Neural crest cell (in vitro differentiated cells): Measurements from ENCODE around the gene C12orf56. TPM values are rescaled to one million over a fixed set of nuclear protein-coding genes. Genes with fewer than 3 reads are reported as not detected.
"Not testable (repeated sequence)": the region's sequence is repeated elsewhere in the genome, so short reads cannot be mapped to it uniquely, and the experiment has no call there.

Experiments
- DNase-seq: peaks from one replicate; pipeline ENCODE4 v3.0.0; 2021; ENCODE audit warnings: low read depth, mixed read lengths, low spot score
- H3K27ac Mint-ChIP-seq: one replicate; pipeline ENCODE4 v1.8.0; 2021; ENCODE audit warnings: mild to moderate bottlenecking, mixed read lengths; ENCODE audit not compliant: unreplicated experiment
- H3K27me3 Mint-ChIP-seq: 2 replicates; pipeline ENCODE4 v1.8.0; 2021; ENCODE audit warnings: low read depth, mild to moderate bottlenecking, mixed read lengths
- H3K36me3 Mint-ChIP-seq: 2 replicates; pipeline ENCODE4 v1.8.0; 2021; ENCODE audit warnings: low read depth, mild to moderate bottlenecking, mixed read lengths
- H3K4me1 Mint-ChIP-seq: 2 replicates; pipeline ENCODE4 v1.8.0; 2021; ENCODE audit warnings: mixed read lengths
- H3K4me3 Mint-ChIP-seq: one replicate; pipeline ENCODE4 v1.8.0; 2021; ENCODE audit warnings: mild to moderate bottlenecking, mixed read lengths
- H3K9me3 Mint-ChIP-seq: 2 replicates; pipeline ENCODE4 v1.8.0; 2021; ENCODE audit warnings: mixed read lengths
- CTCF ChIP-seq: fragments of 200-600 bp; sonication (generic); conservative IDR thresholded peaks from 2 replicates; pipeline ENCODE4 v1.5.0; 2021; ENCODE audit warnings: antibody characterized with exemption, mild to moderate bottlenecking
- total RNA-seq: library from RNA; stranded (reverse); gene quantifications from 2 replicates; pipeline ENCODE4 v1.2.1, GENCODE V29; 2021

The C12orf56 gene
- total RNA-seq, 1 donor from 2014 or later: 0.51 TPM

- H3K4me3 Mint-ChIP-seq: no peak overlapping the region
- no peaks in the 10 kb centered on the region for H3K36me3 Mint-ChIP-seq
- H3K9me3 Mint-ChIP-seq: peaks cover 4% of the 10 kb centered on the region
- no peaks in the 10 kb centered on the region for H3K4me1 Mint-ChIP-seq
- TF ChIP-seq CTCF: no peak
- DNase-seq: no peak
- no peaks in the 10 kb centered on the region for H3K27me3 Mint-ChIP-seq
- H3K27ac Mint-ChIP-seq: no peak overlapping the region
These were observed 57.6 kb downstream of the C12orf56 start for GRCh38 chr12:64332938-64333337.

GRCh38 chr12:64332296-64332695 lies 58.3 kb downstream of the C12orf56 start:
- no peak for DNase-seq
- Mint-ChIP-seq H3K4me3 (no peak overlapping the region), H3K36me3 (no peaks in the 10 kb centered on the region), H3K27me3 (no peaks in the 10 kb centered on the region), H3K9me3 (peaks cover 4% of the 10 kb centered on the region), H3K4me1 (no peaks in the 10 kb centered on the region), H3K27ac (no peak overlapping the region)
- TF ChIP-seq CTCF: no peak

GRCh38 chr12:64329031-64329710 lies 61.4 kb downstream of the C12orf56 start:
- H3K9me3 Mint-ChIP-seq, H3K4me3 Mint-ChIP-seq, H3K36me3 Mint-ChIP-seq, DNase-seq, H3K27me3 Mint-ChIP-seq, H3K27ac Mint-ChIP-seq, H3K4me1 Mint-ChIP-seq: not testable (repeated sequence)

- Mint-ChIP-seq H3K4me3 (no peak overlapping the region), H3K27me3 (no peaks in the 10 kb centered on the region), H3K4me1 (peaks cover 7% of the 10 kb centered on the region), H3K27ac (no peak overlapping the region), H3K9me3 (peaks cover 4% of the 10 kb centered on the region), H3K36me3 (no peaks in the 10 kb centered on the region)
- DNase-seq: no peak
- no peak for TF ChIP-seq CTCF
These were observed 65.5 kb downstream of the C12orf56 start for GRCh38 chr12:64325055-64325454.

GRCh38 chr12:64323476-64324225 lies 66.9 kb downstream of the C12orf56 start:
- Mint-ChIP-seq H3K4me1 (peaks cover 17% of the 10 kb centered on the region), H3K27me3 (no peaks in the 10 kb centered on the region), H3K27ac (no peak overlapping the region), H3K4me3 (no peak overlapping the region), H3K36me3 (no peaks in the 10 kb centered on the region), H3K9me3 (peaks cover 4% of the 10 kb centered on the region)
- no peak for DNase-seq
- TF ChIP-seq CTCF: no peak

- Mint-ChIP-seq H3K27me3 (no peaks in the 10 kb centered on the region), H3K4me1 (peaks cover 22% of the 10 kb centered on the region), H3K36me3 (no peaks in the 10 kb centered on the region), H3K9me3 (peaks cover 4% of the 10 kb centered on the region), H3K27ac (no peak overlapping the region), H3K4me3 (no peak overlapping the region)
- no peak for TF ChIP-seq CTCF
- no peak for DNase-seq
These were observed 67.6 kb downstream of the C12orf56 start for GRCh38 chr12:64323006-64323405.
